GM19372 (cell line): ENCODE data around the gene KMT5C.

Experiments
- ATAC-seq: cut with Tn5 transposase; IDR thresholded peaks from one replicate; pipeline ENCODE4 v1.9.1; 2021; ENCODE audit warnings: mild to moderate bottlenecking, low read depth, moderate library complexity; ENCODE audit not compliant: unreplicated experiment

Gene KMT5C

DNA sequence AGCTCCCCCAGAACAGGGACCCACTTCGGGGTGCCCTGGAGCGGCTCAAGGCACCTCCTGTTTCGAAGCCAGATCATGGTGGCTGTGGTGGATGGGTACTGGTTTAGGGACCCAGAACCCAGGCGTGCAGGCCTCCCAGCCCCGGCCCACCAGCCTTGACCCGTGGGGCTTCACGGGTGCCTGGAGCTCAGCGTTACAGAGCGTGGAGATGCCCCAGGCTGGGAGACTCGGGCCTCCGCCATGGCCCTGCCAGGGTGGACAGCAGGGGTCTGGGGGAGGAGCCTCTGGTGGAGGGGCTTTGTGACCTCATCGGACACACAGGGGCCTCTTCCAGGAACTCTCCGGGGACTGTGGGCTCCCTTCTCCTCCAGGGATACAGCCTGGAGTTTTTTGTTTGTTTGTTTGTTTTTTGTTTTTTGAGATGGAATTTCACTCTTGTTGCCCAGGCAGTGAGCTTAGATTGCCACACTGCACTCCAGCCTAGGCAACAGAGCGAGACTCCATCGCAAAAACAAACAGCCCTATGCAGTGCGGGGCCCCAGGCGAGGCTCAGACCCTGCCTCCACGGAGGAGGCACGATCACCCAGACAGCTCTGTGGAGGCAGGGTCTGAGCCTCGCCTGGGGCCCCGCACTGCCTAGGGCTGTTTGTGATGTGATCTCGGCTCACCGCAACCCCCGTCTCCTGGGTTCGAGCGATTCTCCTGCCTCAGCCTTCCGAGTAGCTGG lies 23.5 kb downstream of the KMT5C start, which contains the start of gene GARIN5B:
Gene GARIN5B, minus strand, starts transcription at position 271 of the 727 bp plus-strand sequence. Its CDS starts 194 bp downstream, at position 77.
- no peak for ATAC-seq

DNA sequence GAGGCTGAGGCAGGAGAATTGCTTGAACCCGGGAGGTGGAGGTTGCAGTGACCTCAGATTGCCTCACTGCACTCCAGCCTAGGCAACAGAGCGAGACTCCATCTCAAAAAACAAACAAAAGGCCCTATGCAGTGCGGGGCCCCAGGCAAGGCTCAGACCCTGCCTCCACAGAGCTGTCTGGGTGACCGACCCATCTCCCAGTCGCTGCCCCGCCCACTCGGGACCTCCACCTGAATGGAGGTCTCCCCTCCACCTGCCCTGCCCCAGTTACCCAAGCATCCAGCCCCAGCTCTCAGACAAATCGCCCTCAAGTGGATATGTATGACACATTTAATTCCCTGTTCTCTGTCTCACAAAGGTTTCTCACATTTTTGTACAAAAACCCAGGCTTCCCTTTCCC lies 25.6 kb downstream of the KMT5C start:
- no peak for ATAC-seq

DNA sequence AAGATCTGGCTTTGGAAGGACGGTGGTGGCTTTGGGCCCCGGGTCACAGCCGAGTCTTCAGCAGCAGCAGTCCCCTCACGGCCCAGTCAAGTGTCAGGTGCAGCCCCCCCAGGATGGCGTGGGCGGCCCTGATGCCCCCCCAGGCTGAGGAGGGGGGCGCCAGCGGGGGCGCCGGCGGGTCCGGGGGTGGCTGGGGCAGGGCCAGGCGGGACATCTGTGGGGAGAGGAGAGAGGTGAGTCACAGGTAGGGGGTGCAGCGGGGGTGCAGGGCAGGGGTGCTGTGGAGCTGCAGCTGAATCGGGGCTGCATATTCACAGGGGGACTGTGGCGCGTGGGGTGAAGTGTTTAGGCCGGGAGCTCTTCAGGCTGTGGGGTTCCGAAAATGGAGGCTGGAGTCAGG lies 26.3 kb downstream of the KMT5C start:
- no peak for ATAC-seq

DNA sequence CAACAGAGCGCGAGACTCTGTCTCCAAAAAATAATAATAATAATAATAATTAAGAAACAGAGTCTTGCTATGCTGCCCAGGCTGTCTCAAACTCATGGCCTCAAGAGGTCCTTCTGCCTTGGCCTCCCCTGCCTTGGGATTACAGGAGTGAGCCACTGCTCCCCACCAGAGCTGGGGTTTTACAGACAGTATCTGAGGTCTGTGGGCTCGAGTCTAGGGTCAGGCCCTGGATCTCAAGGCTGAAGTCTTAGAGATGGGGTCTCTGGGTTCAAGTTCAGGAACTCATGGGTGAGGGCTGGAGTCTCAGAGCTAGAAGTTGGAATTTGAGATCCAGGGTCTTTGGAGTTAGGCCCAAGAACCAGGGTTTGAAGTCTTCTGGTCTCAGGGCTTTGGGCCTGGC lies 27.1 kb downstream of the KMT5C start:
- no peak for ATAC-seq

DNA sequence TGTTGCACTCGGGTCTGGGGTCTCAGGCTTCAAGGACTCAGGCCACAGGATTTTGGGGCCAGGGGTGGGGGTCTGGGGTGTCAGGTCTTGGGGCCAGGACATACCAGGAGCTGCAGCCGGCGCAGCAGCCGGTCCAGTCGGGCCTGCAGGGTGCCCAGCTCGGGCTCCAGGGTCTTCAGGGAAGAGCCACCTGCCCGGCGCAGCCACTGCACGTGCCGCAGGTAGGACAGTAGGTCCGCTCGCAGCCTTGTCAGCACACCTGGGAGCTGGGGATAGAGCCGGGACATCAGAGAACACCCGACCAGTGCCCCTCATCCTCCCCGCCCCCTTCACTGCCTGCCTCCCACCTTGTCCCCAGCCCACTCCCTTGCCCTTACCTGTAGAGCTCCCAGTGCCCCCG lies 28.4 kb downstream of the KMT5C start:
- no peak for ATAC-seq

DNA sequence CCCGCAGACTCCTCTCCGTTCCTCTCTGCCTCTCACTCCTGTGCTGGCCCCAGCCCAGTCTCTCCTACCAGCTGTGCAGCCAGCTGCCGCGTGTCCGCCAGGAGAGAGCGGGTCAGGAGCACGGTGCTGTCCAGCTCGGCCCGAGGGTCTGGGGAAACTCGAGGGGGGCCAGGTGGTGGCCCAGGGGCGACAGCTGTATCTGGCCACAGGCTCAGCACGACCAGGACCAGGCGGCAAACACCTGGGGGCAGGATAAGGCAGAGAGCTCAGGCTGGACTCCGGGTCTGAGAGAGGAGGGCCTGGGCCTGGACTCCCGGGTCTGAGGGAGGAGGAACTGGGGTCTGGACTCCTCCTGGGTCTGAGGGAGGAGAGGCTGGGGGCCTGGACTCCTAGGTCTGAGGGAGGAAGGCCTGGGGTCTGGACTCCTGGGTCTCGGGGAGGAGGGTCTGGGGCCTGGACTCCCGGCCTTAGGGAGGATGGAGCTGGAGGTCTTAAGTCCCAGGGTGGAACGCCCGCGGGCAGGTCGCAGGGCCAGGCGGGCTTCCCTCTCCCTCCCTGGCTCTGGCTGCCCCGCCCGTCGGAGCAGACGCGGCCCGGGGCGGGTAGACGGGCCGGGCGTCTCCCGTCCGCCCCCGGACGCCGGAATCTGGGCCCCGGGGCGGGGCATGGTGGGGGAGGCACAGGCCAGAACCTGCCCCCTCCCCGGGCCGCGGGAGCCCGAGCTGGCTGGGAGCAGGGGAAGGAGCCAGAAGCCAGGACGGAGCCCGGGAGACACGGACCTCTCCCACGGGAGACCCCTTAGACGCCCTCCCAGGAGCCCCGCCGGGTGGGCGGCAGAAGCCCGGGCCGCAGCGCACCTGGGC lies 29.3 kb downstream of the KMT5C start:
- ATAC-seq = no peak

DNA sequence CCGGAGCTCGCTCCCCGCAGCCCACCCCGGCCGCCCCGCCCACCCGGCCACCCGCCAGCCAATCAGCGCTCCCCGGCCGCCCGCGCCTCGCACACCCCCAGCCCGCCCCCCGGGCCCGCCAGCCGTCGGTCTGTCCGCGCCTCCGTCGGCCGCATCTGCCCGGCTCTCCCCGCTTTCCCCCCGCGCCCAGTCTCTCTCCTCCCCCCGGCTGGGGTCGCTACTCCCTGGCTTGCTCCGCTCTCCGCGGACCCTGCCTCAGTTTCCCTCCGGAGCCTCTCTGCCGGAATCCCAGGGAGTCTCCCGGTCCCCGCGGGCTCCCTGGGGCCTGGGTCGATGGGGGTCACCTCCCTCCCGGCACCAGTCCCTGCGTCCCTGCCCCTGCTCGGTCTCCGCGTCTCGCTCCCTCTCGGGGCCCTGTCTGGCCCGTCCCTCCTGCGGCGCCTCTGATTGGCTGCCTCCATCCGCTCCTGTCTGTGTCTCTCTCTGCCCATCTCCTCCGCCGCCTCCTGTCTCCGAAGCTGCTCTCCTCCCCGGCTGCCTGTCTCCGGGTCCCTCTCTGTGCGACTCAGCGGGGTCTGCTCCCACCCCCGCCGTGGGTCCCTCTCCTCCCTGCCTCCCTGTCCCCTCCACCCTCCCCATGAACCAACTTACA lies 30.1 kb downstream of the KMT5C start:
- no peak for ATAC-seq

DNA sequence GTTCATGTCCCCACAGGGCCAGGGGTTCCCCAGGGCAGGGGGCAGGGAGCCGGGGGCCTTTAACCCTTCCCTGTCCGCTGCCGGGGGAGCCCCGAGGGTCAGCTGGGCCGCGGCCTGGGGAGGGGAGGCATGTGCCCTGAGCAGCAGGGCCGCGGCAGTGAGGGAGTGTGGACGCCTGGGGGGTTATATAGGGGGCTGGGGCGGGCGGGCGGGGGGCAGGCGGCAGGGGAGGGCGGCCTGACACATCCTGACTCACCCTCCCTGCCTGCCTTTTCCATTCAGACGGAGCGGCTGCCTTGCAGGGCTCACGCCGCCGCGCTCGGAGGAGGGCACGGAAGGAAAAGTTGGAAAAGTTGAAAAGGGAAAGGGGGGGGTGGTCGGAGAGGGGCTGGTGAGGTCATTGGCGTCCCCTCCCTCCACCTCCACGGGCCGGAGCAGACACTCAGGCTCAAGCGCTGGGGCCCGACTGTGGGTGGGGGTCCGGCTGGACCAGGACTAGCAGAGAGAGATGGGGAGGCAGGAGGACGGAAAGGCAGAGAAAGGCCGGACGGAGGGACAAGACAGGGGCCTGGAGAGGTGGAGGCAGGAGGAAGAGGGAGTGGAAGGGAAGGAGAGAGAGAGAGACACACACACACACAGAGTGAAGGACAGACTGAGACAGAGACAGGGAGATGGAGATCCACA lies 30.8 kb downstream of the KMT5C start, which contains the start of gene IL11:
Gene IL11, minus strand, starts transcription at position 159 of the 684 bp plus-strand sequence. Its CDS starts 153 bp downstream, at position 6.
- ATAC-seq = no peak

DNA sequence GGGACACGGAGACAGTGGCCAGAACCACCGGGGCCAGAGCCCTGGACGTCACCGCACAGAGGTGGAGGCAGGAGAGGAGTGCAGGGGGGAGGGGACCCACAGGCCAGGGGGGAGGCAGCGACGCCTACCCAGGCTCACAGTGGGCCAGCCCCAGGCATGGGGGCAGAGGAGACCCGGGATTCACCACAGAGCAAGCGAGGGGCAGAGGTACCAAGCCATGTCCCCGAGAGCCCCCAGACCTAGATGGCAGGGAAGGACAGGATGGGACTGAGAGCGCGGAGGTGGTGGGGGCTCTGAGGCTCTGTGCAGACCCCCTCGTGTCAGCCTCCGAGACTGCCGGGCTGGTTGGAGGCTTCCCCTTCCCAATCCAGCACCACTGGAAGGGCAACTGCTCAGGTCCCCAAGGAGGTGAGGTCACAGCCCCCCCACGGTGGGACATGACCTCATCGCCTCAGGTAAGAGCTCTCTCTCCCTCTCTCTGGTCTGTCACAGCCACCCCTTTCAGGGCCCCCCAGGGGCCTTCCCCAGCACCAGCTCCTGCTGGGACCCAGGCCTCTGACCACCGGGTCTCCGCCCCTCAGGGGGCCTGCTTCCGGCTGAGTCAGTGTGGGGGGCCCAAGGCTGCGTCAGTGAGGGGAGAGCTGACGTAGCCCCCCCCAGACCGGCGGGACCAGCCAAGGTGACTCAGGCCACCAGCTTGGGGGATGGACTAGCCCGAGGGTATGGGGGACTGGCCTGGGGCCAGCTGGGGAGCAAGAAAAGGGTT lies 32.8 kb downstream of the KMT5C start:
- ATAC-seq = no peak

DNA sequence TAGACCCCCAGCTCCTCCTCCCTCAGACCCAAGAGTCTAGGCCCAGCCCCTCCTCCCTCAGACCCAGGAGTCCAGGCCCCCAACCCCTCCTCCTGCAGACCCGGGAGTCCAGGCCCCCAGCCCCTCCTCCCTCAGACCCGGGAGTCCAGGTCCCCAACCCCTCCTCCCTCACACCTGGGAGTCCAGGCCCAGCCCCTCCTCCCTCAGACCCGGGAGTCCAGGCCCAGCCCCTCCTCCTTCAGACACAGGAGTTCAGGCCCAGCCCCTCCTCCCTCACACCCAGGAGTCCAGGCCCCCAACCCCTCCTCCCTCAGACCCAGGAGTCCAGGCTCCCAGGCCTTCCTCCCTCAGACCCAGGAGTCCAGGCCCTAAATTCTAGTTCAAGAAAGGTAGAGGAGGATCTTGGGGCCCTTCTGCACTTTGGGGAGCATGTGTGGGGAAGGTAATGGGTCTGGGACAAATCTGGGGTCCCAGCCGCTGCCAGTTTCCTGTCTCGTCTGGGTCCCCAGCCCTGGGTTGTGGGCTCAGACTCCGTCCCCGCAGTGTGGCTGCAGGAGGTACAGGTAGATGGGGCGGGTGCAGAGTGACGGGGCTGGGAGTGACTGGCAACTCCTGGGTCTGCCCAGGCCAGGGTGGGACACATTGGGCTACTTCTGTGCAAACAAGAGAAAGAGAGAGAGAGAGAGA lies 33.8 kb downstream of the KMT5C start:
- no peak for ATAC-seq

DNA sequence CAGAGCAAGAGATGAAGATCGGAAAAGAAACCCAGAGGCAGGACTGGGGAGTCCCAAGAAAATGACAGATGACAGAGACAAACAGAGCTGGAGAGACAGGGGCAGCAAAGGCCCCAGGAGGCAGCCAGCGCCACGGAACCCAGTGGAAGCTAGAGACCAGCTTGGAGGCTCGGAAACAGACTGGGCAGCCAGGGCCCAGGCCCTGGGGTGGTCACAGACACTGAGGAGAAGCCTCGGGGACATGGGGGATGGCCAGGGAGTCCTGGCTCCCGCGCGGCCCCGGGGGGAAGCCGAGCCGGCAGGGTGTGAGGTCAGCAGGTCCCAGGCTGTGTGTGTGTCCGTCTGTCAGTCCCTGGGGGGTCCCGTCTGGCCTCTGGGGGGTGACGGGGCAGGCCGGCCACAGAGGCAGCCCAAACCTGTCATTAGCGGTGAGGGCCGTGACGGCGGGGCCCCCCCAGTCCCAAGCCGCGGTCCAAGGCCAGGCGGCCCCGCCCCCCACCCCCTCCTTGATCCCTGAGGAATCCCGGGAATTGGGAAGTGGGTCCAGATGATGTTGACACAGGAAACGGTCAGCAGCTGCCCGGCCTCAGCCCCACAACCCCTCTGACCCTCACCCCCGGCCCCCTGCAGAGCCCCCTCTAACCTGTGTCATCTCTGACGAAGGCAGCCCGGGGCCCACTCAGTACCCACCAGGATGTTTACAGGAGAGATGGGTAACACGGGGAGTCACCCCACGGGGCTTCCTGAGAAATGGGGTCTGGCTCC lies 34.5 kb downstream of the KMT5C start:
- ATAC-seq = no peak

DNA sequence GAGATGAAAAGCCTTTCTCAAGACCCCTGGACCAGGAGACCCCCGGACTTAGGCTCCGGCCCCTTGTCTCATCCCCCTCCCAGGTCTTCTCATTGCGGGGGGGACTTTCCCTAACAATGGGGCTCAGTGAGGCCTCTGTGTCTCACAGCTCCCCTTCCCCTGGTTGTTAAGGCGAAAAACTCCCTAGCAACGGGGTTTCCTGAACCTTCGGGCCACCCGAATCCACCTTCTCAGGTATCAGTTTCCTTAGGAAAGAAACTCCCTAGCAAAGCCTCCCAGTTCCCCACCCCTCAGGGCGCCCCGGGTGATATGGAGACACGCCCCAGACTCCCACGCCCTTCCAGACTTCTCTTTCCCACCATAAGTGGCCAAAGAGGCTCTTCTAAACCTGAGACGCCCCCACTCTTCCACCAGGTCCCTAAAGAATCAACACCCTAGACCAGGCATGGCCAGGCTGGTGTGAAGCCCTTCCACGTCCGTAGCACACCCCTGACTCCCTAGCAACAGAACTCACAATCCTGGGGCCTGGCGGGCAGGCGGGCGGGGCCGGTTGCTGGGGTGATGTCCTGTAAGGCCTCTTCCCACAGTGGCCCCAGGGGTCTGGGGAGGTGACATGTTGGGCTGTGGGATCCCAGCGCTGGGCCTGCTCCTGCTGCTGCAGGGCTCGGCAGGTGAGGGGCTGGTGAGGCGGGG lies 36.7 kb downstream of the KMT5C start, which contains the start of gene TMEM190:
Gene TMEM190, plus strand, starts transcription at position 586 of the 693 bp plus-strand sequence. Its CDS starts 28 bp downstream, at position 614.
- no peak for ATAC-seq

DNA sequence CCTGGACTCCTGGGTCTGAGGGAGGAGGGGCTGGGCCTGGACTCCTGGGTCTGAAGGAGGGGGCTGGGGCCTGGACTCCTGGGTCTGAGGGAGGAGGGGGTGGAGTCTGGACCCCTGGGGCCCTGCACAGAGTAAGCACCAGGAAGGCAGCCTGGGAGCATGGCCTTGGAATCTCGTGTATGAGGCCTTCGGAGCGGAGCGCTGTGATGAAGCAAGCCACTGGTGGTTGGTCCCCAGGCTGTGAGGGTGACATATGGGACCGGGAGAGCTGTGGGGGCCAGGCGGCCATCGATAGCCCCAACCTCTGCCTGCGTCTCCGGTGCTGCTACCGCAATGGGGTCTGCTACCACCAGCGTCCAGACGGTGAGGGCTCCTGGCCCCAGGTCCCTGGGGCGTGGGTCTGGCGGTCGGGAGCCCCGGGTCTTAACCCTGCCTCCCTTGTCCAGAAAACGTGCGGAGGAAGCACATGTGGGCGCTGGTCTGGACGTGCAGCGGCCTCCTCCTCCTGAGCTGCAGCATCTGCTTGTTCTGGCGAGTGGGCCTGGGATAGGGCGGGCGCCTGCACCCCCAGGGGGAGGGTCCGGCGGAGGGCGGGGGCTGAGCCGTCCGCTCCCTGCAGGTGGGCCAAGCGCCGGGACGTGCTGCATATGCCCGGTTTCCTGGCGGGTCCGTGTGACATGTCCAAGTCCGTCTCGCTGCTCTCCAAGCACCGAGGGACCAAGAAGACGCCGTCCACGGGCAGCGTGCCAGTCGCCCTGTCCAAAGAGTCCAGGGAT lies 37.9 kb downstream of the KMT5C start:
- no peak for ATAC-seq

DNA sequence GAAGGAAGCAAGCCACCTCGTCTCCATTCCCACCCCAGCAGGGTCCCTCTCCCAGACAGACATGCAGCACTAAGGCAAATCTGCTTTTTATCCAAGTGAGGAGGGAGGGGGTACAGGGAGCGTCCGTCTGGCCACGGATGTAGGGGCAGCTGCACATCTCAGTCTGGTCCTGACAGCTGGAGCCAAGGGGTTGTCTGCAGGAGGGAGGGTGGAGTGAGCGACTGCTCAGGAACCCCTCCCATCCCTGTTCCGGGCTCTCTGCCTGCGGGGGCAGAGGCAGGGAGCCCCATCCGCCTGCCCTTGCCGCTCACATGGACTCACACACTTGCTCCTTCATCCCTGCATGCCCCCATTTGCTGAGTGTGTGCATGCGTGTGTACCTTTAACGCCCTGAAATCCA lies 39.5 kb downstream of the KMT5C start:
- no peak for ATAC-seq

DNA sequence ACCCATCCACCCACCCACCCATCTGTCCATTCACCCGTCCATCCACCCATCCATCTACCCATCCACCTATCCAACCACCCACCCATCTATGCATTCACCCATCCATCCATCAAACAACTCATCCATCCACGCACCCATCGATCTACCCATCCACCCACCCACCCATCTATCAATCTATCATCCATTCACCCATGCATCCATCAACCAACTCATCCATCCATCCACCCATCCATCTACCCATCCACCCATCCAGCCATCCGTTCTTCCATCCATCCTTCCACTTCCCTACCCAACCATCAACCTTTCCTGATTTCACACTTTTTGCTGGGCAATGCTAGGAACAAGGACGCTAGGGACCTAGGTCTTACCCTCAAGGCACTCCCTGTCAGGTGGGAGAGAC lies 42.3 kb downstream of the KMT5C start:
- no peak for ATAC-seq

DNA sequence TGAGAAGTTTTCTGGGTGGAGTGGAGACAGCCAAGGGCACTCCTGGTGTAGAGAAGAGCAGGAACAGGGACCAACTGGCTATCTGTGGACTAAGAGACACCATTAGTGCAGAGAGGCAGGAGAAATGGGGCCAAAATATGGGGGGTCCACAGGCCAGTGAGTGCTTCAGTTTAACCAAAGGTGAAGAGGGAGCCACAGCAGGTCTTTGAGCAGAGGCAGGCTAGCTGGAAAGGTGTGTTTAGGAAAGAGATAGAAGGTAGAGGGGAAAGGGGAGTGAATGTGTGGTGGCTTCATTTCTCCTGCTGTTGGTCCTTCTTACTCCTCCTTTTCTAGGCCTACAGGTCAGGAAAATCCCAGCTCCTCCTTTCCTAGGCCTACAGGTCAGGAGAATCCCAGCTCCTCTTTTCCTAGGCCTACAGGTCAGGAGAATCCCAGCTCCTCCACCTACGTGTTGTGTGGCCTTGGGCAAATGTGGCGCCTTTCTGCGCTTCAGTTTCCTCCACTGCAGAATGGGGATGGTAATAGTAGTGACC lies 42.9 kb downstream of the KMT5C start:
- ATAC-seq = no peak
